ENCODE data around the gene LRRC4B.
A peak's percentile ranks its signal among the peaks of the same experiment; 100 is the strongest.

LRRC4B gene

GRCh38 chr19:50573741-50574461 is 5.7 kb upstream of the LRRC4B start:
- DNase-seq (ENCODE audit: low read depth), result no peak

GRCh38 chr19:50570997-50571396 is 2.8 kb upstream of the LRRC4B start:
- DNase-seq (ENCODE audit: low read depth), result no peak

- no peak for DNase-seq (ENCODE audit: low read depth)
Observed at GRCh38 chr19:50569938-50570540, 1.8 kb upstream of the LRRC4B start.

- no peak for DNase-seq (ENCODE audit: low read depth)
Observed at GRCh38 chr19:50568728-50569698, 778 bp upstream of the LRRC4B start.

GRCh38 chr19:50567052-50567841 is 988 bp downstream of the LRRC4B start:
- no peak for DNase-seq (ENCODE audit: low read depth)

GRCh38 chr19:50565984-50566903 is 2.0 kb downstream of the LRRC4B start:
- no peak for DNase-seq (ENCODE audit: low read depth)

GRCh38 chr19:50564229-50565105 is 3.8 kb downstream of the LRRC4B start:
- no peak for DNase-seq (ENCODE audit: low read depth)

- no peak for DNase-seq (ENCODE audit: low read depth)
Observed at GRCh38 chr19:50563597-50563996, 4.6 kb downstream of the LRRC4B start.

- no peak for DNase-seq (ENCODE audit: low read depth)
Observed at GRCh38 chr19:50562996-50563395, 5.2 kb downstream of the LRRC4B start.

- no peak for DNase-seq (ENCODE audit: low read depth)
Observed at GRCh38 chr19:50562329-50562728, 5.9 kb downstream of the LRRC4B start.

- no peak for DNase-seq (ENCODE audit: low read depth)
Observed at GRCh38 chr19:50559636-50560035, 8.6 kb downstream of the LRRC4B start.

- DNase-seq (ENCODE audit: low read depth), result no peak
Observed at GRCh38 chr19:50558449-50558848, 9.8 kb downstream of the LRRC4B start.

- DNase-seq (ENCODE audit: low read depth), result no peak
Observed at GRCh38 chr19:50558039-50558438, 10.2 kb downstream of the LRRC4B start.

- no peak for DNase-seq (ENCODE audit: low read depth)
Observed at GRCh38 chr19:50557009-50557613, 11.1 kb downstream of the LRRC4B start.

GRCh38 chr19:50556282-50557008 is 11.8 kb downstream of the LRRC4B start:
- DNase-seq (ENCODE audit: low read depth), result peak; percentile 66

- DNase-seq (ENCODE audit: low read depth), result peak; percentile 13
Observed at GRCh38 chr19:50555450-50556281, 12.6 kb downstream of the LRRC4B start.

- DNase-seq (ENCODE audit: low read depth), result no peak
Observed at GRCh38 chr19:50555033-50555432, 13.2 kb downstream of the LRRC4B start.

- DNase-seq (ENCODE audit: low read depth), result no peak
Observed at GRCh38 chr19:50554212-50554611, 14.0 kb downstream of the LRRC4B start.
